Liver (tissue), 3 donors: ENCODE results near the gene CCDC12.

ENCODE experiments used
- TAF1 ChIP-seq: conservative IDR thresholded peaks from 2 replicates; pipeline ENCODE4 v1.6.1; 2016; ENCODE audit warnings: antibody characterized with exemption, mild to moderate bottlenecking
- TF ChIP-seq, protein P1 (sequence below): fragments of 150-350 bp; IDR thresholded peaks from 2 replicates; pipeline ENCODE4 v1.5.1; 2017; ENCODE audit warnings: improper control_type of control experiment, low read depth, low read length; ENCODE audit not compliant: missing input control
- TF ChIP-seq, protein P2 (sequence below): IDR thresholded peaks from 2 replicates; pipeline ENCODE4 v1.6.1; 2016; ENCODE audit warnings: antibody characterized with exemption, mild to moderate bottlenecking
- TF ChIP-seq, protein P3 (sequence below): IDR thresholded peaks from 2 replicates; pipeline ENCODE4 v1.6.1; 2016; ENCODE audit warnings: antibody characterized with exemption
- donor health status: healthy.
- donor health status: healthy.

DNA sequence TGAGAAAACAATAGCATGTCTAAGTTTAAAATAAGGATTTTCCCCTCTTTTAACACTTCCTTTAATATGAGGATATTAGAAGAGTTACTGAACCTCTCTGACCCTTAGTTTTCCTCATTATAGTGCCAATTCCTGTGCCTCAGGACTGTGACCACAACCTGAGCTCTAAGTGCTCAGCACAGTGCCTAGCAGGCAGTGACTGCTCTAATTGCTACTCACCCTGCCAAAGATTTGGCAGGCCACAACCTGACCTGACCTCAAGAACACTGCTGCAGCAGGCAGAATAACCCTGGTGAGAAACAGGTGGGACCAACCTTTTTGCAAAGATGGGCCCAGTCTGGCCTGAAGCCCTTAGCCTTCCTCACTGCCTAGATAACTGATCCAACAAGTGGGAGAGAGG, 38.6 kb upstream of the CCDC12 start:
- TF ChIP-seq, protein P1, sequence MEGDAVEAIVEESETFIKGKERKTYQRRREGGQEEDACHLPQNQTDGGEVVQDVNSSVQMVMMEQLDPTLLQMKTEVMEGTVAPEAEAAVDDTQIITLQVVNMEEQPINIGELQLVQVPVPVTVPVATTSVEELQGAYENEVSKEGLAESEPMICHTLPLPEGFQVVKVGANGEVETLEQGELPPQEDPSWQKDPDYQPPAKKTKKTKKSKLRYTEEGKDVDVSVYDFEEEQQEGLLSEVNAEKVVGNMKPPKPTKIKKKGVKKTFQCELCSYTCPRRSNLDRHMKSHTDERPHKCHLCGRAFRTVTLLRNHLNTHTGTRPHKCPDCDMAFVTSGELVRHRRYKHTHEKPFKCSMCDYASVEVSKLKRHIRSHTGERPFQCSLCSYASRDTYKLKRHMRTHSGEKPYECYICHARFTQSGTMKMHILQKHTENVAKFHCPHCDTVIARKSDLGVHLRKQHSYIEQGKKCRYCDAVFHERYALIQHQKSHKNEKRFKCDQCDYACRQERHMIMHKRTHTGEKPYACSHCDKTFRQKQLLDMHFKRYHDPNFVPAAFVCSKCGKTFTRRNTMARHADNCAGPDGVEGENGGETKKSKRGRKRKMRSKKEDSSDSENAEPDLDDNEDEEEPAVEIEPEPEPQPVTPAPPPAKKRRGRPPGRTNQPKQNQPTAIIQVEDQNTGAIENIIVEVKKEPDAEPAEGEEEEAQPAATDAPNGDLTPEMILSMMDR = no peak
- TF ChIP-seq, protein P2, sequence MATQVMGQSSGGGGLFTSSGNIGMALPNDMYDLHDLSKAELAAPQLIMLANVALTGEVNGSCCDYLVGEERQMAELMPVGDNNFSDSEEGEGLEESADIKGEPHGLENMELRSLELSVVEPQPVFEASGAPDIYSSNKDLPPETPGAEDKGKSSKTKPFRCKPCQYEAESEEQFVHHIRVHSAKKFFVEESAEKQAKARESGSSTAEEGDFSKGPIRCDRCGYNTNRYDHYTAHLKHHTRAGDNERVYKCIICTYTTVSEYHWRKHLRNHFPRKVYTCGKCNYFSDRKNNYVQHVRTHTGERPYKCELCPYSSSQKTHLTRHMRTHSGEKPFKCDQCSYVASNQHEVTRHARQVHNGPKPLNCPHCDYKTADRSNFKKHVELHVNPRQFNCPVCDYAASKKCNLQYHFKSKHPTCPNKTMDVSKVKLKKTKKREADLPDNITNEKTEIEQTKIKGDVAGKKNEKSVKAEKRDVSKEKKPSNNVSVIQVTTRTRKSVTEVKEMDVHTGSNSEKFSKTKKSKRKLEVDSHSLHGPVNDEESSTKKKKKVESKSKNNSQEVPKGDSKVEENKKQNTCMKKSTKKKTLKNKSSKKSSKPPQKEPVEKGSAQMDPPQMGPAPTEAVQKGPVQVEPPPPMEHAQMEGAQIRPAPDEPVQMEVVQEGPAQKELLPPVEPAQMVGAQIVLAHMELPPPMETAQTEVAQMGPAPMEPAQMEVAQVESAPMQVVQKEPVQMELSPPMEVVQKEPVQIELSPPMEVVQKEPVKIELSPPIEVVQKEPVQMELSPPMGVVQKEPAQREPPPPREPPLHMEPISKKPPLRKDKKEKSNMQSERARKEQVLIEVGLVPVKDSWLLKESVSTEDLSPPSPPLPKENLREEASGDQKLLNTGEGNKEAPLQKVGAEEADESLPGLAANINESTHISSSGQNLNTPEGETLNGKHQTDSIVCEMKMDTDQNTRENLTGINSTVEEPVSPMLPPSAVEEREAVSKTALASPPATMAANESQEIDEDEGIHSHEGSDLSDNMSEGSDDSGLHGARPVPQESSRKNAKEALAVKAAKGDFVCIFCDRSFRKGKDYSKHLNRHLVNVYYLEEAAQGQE = no peak
- TF ChIP-seq, protein P3, sequence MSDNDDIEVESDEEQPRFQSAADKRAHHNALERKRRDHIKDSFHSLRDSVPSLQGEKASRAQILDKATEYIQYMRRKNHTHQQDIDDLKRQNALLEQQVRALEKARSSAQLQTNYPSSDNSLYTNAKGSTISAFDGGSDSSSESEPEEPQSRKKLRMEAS = no peak
- no peak for TF ChIP-seq TAF1
